Activated CD4-positive, alpha-beta memory T cell treated with anti-CD3 and anti-CD28 coated beads for 36 hours (primary cell): ENCODE measurements around the gene RAB3B. TPM values are rescaled to one million over a fixed set of nuclear protein-coding genes. Genes with fewer than 3 reads are reported as not detected.
"Not testable (repeated sequence)": the region's sequence is repeated elsewhere in the genome, so short reads cannot be mapped to it uniquely, and the experiment has no call there.

Experiments
- CTCF ChIA-PET: fragments of 350-600 bp; sonication (Branson Sonifier 250); formaldehyde crosslinking; loops from one replicate; lab custom pipeline; 2021; ENCODE audit warnings: antibody characterized with exemption, inconsistent platforms; lab: Charles Lee
- POLR2A ChIA-PET: fragments of 350-600 bp; sonication (Branson Sonifier 250); formaldehyde crosslinking; loops from one replicate; lab custom pipeline; 2021; ENCODE audit warnings: antibody characterized with exemption; lab: Charles Lee
- DNase-seq: peaks from one replicate; pipeline ENCODE4 v3.0.0-alpha.2; 2020
- H3K27ac Mint-ChIP-seq: one replicate; pipeline ENCODE4 v1.8.0; 2021; ENCODE audit warnings: mixed read lengths
- H3K27me3 Mint-ChIP-seq: one replicate; pipeline ENCODE4 v1.8.0; 2021; ENCODE audit warnings: mixed read lengths
- H3K36me3 Mint-ChIP-seq: one replicate; pipeline ENCODE4 v1.8.0; 2021; ENCODE audit warnings: mixed read lengths
- H3K4me1 Mint-ChIP-seq: one replicate; pipeline ENCODE4 v1.8.0; 2021; ENCODE audit warnings: low read depth, mixed read lengths
- H3K4me3 Mint-ChIP-seq: one replicate; pipeline ENCODE4 v1.8.0; 2021; ENCODE audit warnings: mild to moderate bottlenecking, mixed read lengths
- H3K9me3 Mint-ChIP-seq: one replicate; pipeline ENCODE4 v1.8.0; 2021; ENCODE audit warnings: mixed read lengths
- intact Hi-C: fragments of 100-400 bp; cut with micrococcal nuclease; formaldehyde crosslinking; loops from one replicate; pipeline ENCODE4 v1.15.1; 2023
- total RNA-seq, 2 experiments: library from RNA; stranded (reverse); gene quantifications; one replicate each; pipeline ENCODE4 v1.2.3, GENCODE V29; 2021

RAB3B gene
- total RNA-seq, 2 experiments from 2014 or later = 0.17 to 0.21 TPM

GRCh38 chr1:51986718-51987117 is 3.8 kb downstream of the RAB3B start:
- peaks cover 8% of the 10 kb centered on the region for H3K4me1 Mint-ChIP-seq
- no peaks in the 10 kb centered on the region for H3K36me3 Mint-ChIP-seq
- ChIA-PET CTCF (interaction anchor here (1.2 to 1.6 kb wide), 2 partner anchors 15 to 90 kb away, joined by 5 to 7 read pairs; no protein-coding TSS in a partner anchor), POLR2A (no interaction called here)
- H3K9me3 Mint-ChIP-seq = no peaks in the 10 kb centered on the region
- no peak for DNase-seq
- H3K27ac Mint-ChIP-seq = no peak overlapping the region
- no peak overlapping the region for H3K4me3 Mint-ChIP-seq
- intact Hi-C loops = no loop called here
- H3K27me3 Mint-ChIP-seq = peaks cover 9% of the 10 kb centered on the region

DNA sequence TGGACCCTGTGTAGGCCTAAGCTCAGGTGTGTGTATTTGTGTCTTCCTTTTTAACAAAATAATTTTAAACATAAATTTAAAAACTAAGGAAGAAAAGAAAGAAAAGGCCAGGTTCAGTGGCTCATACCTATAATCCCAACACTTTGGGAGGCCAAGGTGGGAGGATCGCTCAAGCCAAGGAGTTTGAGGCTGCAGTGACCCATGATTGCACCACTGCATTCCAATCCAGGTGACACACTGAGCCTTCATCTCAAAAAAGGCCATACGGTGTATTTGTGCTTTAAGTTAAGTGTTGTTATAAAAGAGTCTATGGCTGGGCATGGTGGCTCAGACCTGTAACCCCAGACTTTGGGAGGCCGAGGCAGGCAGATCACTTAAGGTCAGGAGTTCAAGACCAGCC is 8.3 kb downstream of the RAB3B start:
- Mint-ChIP-seq H3K27ac (no peak overlapping the region), H3K27me3 (no peaks in the 10 kb centered on the region), H3K36me3 (no peaks in the 10 kb centered on the region), H3K9me3 (no peaks in the 10 kb centered on the region), H3K4me1 (no peaks in the 10 kb centered on the region), H3K4me3 (no peak overlapping the region)
- ChIA-PET POLR2A (no interaction called here), CTCF (interaction anchor here (1.4 kb wide), 1 partner anchor 85 kb away, joined by 5 read pairs; no protein-coding TSS in a partner anchor)
- intact Hi-C loops = no loop called here
- DNase-seq = no peak

GRCh38 chr1:51981555-51981954 is 8.9 kb downstream of the RAB3B start:
- no peak overlapping the region for H3K4me3 Mint-ChIP-seq
- ChIA-PET POLR2A (no interaction called here), CTCF (interaction anchor here (1.4 kb wide), 1 partner anchor 85 kb away, joined by 5 read pairs; no protein-coding TSS in a partner anchor)

DNA sequence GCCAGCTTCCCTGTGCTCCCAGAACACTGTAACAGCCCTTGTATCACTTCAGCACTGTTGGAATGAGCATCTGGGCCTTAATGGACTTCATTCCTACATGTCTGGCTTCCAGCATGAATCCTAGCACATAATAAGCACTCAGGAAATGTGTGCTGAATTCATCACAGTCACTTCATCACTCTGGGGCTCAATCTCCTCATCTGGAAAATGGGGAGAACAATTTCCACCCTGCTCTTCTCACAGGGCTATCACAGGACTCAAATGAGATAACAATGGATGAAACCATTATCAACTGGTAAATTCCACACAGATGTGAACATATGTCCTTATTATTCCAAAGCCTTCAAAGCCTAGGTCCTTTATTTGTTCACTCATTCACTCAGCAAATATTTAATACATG is 12.4 kb downstream of the RAB3B start:
- intact Hi-C loops = no loop called here
- no peak for DNase-seq
- no peaks in the 10 kb centered on the region for H3K9me3 Mint-ChIP-seq
- H3K36me3 Mint-ChIP-seq = no peaks in the 10 kb centered on the region
- ChIA-PET CTCF (no interaction called here), POLR2A (no interaction called here)
- H3K4me3 Mint-ChIP-seq = no peak overlapping the region
- H3K27ac Mint-ChIP-seq = no peak overlapping the region
- no peaks in the 10 kb centered on the region for H3K27me3 Mint-ChIP-seq
- peaks cover 3% of the 10 kb centered on the region for H3K4me1 Mint-ChIP-seq

More at GRCh38 chr1:51981555-51981954, 8.9 kb downstream of the RAB3B start:
- no peaks in the 10 kb centered on the region for H3K4me1 Mint-ChIP-seq
- H3K36me3 Mint-ChIP-seq = no peaks in the 10 kb centered on the region
- intact Hi-C loops = no loop called here
- H3K27me3 Mint-ChIP-seq = no peaks in the 10 kb centered on the region
- DNase-seq = no peak
- H3K27ac Mint-ChIP-seq = no peak overlapping the region
- H3K9me3 Mint-ChIP-seq = no peaks in the 10 kb centered on the region

DNA sequence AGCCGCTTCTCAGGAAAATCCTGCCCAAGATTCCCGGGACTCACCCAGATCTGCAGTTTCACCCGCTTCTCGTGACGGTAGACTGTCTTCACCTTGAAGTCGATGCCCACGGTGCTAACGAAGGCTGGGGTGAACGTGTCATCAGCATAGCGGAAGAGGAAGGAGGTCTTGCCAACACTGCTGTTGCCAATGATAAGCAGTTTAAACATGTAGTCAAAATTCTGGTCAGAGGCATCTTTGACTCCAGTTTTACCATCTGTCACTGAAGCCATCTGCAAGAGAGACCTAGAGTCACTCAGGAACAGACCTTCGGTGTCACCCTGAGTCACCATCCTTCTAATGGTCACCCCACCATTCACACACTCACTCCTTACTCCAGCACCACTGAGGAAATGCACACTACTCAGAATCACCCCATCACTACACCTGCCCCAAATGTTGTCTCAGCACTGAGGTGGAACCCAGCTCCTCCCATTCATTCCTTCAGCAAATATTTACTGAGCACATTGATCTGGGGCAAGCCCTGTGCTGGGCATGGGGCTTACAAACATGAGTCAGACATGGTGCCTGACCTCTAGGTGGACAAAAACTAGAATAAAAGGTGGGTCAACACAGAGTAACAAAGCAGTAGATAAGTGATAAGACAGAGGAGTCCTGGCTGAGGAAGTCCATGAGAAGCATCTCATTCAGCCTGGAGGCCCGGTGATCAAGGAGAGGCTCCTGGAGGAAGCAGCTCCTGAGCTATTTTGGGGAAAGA is 13.5 kb downstream of the RAB3B start:
- H3K27me3 Mint-ChIP-seq = no peaks in the 10 kb centered on the region
- no peak overlapping the region for H3K4me3 Mint-ChIP-seq
- no peaks in the 10 kb centered on the region for H3K9me3 Mint-ChIP-seq
- ChIA-PET POLR2A (no interaction called here), CTCF (no interaction called here)
- intact Hi-C loops = no loop called here
- peaks cover 3% of the 10 kb centered on the region for H3K4me1 Mint-ChIP-seq
- no peak overlapping the region for H3K27ac Mint-ChIP-seq
- DNase-seq = no peak
- no peaks in the 10 kb centered on the region for H3K36me3 Mint-ChIP-seq

- Mint-ChIP-seq H3K36me3 (no peaks in the 10 kb centered on the region), H3K27me3 (no peaks in the 10 kb centered on the region), H3K4me1 (peaks cover 3% of the 10 kb centered on the region), H3K9me3 (no peaks in the 10 kb centered on the region), H3K27ac (no peak overlapping the region), H3K4me3 (no peak overlapping the region)
- ChIA-PET CTCF (no interaction called here), POLR2A (no interaction called here)
- no peak for DNase-seq
- intact Hi-C loops = no loop called here
Observed at GRCh38 chr1:51973587-51974474, 16.7 kb downstream of the RAB3B start.

GRCh38 chr1:51969038-51969705 is 21.3 kb downstream of the RAB3B start:
- no peak overlapping the region for H3K27ac Mint-ChIP-seq
- DNase-seq = no peak
- intact Hi-C loops = no loop called here
- H3K4me3 Mint-ChIP-seq = no peak overlapping the region
- CTCF ChIA-PET = no interaction called here
- POLR2A ChIA-PET = no interaction called here
- H3K36me3 Mint-ChIP-seq = no peaks in the 10 kb centered on the region
- peaks cover 3% of the 10 kb centered on the region for H3K4me1 Mint-ChIP-seq
- no peaks in the 10 kb centered on the region for H3K27me3 Mint-ChIP-seq
- no peaks in the 10 kb centered on the region for H3K9me3 Mint-ChIP-seq

GRCh38 chr1:51968632-51969031 is 21.9 kb downstream of the RAB3B start:
- no peak overlapping the region for H3K27ac Mint-ChIP-seq
- CTCF ChIA-PET = no interaction called here

DNA sequence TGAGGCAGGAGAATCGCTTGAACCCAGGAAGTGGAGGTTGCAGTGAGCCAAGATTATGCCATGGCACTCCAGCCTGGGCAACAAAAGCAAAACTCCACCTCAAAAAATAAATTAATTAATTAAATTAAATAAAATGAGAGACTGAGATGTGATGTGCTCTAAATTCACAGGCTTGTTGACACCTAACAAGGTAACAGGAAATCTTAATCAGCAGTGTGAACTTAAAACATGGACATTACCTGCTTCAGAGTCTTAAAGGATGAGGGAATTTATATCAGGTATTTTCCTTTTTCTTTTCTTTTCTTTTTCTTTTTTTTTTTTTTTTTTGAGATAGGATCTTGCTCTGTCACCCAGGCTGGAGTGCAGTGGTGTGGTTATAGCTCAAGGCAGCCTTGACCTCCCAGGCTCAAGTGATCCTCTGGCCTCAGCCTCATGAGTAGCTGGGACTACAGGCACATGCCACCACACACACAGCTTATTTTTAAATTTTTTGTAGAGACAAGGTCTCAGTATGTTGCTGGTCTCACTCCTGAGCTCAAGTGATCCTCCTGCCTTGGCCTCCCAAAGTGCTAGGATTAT is 23.2 kb downstream of the RAB3B start:
- H3K27ac Mint-ChIP-seq, H3K27me3 Mint-ChIP-seq, POLR2A ChIA-PET, H3K4me1 Mint-ChIP-seq, H3K9me3 Mint-ChIP-seq, intact Hi-C loops, CTCF ChIA-PET, DNase-seq, H3K4me3 Mint-ChIP-seq, H3K36me3 Mint-ChIP-seq: not testable (repeated sequence)

More at GRCh38 chr1:51968632-51969031, 21.9 kb downstream of the RAB3B start:
- Mint-ChIP-seq H3K9me3 (no peaks in the 10 kb centered on the region), H3K36me3 (no peaks in the 10 kb centered on the region), H3K4me3 (no peak overlapping the region), H3K4me1 (no peaks in the 10 kb centered on the region), H3K27me3 (no peaks in the 10 kb centered on the region)
- POLR2A ChIA-PET = interaction anchor here (0.6 kb wide), 1 partner anchor 893 kb away, joined by 3 read pairs; no protein-coding TSS in a partner anchor
- no peak for DNase-seq
- intact Hi-C loops = no loop called here

DNA sequence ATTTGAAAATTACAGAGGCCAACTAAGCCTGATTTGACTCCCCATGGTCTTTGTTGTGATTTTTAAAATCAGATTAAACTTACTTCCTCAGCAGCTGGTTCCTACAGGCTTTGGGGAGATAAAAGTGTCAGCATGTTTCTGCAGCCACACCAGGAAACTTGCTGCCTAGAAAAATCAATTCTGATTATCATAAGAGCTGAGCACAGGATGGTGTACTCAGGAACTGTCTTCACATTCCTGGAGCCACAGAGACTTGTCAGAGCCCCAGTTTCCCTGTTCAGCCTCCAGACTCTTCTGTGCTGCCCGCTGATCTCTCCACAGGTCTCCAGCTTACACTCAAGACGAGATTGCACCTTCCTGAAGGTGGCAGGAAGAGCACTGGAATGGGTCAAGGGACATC is 23.9 kb downstream of the RAB3B start:
- Mint-ChIP-seq H3K27ac (no peak overlapping the region), H3K36me3 (no peaks in the 10 kb centered on the region), H3K9me3 (no peaks in the 10 kb centered on the region), H3K4me1 (no peaks in the 10 kb centered on the region), H3K27me3 (no peaks in the 10 kb centered on the region), H3K4me3 (no peak overlapping the region)
- ChIA-PET CTCF (no interaction called here), POLR2A (no interaction called here)
- intact Hi-C loops = no loop called here
- DNase-seq = no peak

- DNase-seq = no peak
- H3K4me3 Mint-ChIP-seq = no peak overlapping the region
- POLR2A ChIA-PET = interaction anchor here (0.6 kb wide), 1 partner anchor 81 kb away, joined by 3 read pairs; no protein-coding TSS in a partner anchor
- no peaks in the 10 kb centered on the region for H3K4me1 Mint-ChIP-seq
- H3K27me3 Mint-ChIP-seq = no peaks in the 10 kb centered on the region
- no peak overlapping the region for H3K27ac Mint-ChIP-seq
- intact Hi-C loops = no loop called here
- H3K36me3 Mint-ChIP-seq = no peaks in the 10 kb centered on the region
- CTCF ChIA-PET = no interaction called here
- no peaks in the 10 kb centered on the region for H3K9me3 Mint-ChIP-seq
Observed at GRCh38 chr1:51964309-51964696, 26.2 kb downstream of the RAB3B start.
